ENCODE results near the gene MORN1. TPM values are rescaled to one million over a fixed set of nuclear protein-coding genes. Genes with fewer than 3 reads are reported as not detected.

Gene MORN1
- polyA plus RNA-seq, 1 of the 3 experiments (the other 2 are of a cell fraction) = 16.3 TPM

GRCh38 chr1:2314803-2315673 is 76.3 kb downstream of the MORN1 start:
- Histone ChIP-seq H2AFZ (ENCODE audit: low read depth) (no peak overlapping the region; the same call in 1 of the 2 replicates), H3K9ac (peak overlapping the region; percentile 58; the same call in 1 of the 2 replicates), H3K27ac (ENCODE audit: low read depth in 2 of 2, low read length in 1 of 2) (peak overlapping the region in 1 of 2 experiments; percentile 83; a peak in 2 of 4 replicates), H3K79me2 (ENCODE audit: insufficient read depth) (no peaks in the 10 kb centered on the region), H4K20me1 (ENCODE audit: insufficient read depth) (no peaks in the 10 kb centered on the region), H3K9me3 (no peaks in the 10 kb centered on the region), H3K4me2 (peak overlapping the region; percentile 76; the same call in 1 of the 2 replicates), H3K36me3 (replicated peaks in 1 of 2; ENCODE audit: control insufficient read depth in 1 of 2, insufficient read depth in 2 of 2, low read length in 1 of 2) (no peaks in the 10 kb centered on the region), H3K9me2 (no peaks in the 10 kb centered on the region), H3K27me3 (ENCODE audit: insufficient read depth) (no peaks in the 10 kb centered on the region), H3K4me1 (ENCODE audit: control insufficient read depth in 1 of 2, insufficient read depth in 2 of 2, low read depth in 1 of 2, low read length in 1 of 2) (peaks cover 0 to 49% of the 10 kb centered on the region in 2 experiments; a peak in 1 of 4 replicates), H3F3A (replicated peaks; ENCODE audit: insufficient read depth) (no peaks in the 10 kb centered on the region), H3K4me3 (ENCODE audit: low read depth in 2 of 2, low read length in 1 of 2) (peak overlapping the region; percentile 50 to 51; a peak in 3 of 4 replicates)
- POLR2A ChIA-PET = interaction anchor here (1.0 to 2.8 kb wide), 5 partner anchors 15 to 119 kb away, joined by 3 to 8 read pairs (median 3); no protein-coding TSS in a partner anchor
- DNase-seq = peak; percentile 97
- TF ChIP-seq TAF1 (IDR thresholded peaks at IDR 0.05; ENCODE audit: borderline replicate concordance, low read depth, low read length) (no peak), GABPA (IDR thresholded peaks at IDR 0.05; ENCODE audit: low read depth) (peak; percentile 43; the same call in 1 of the 2 replicates)
- TF ChIP-seq, protein P1, sequence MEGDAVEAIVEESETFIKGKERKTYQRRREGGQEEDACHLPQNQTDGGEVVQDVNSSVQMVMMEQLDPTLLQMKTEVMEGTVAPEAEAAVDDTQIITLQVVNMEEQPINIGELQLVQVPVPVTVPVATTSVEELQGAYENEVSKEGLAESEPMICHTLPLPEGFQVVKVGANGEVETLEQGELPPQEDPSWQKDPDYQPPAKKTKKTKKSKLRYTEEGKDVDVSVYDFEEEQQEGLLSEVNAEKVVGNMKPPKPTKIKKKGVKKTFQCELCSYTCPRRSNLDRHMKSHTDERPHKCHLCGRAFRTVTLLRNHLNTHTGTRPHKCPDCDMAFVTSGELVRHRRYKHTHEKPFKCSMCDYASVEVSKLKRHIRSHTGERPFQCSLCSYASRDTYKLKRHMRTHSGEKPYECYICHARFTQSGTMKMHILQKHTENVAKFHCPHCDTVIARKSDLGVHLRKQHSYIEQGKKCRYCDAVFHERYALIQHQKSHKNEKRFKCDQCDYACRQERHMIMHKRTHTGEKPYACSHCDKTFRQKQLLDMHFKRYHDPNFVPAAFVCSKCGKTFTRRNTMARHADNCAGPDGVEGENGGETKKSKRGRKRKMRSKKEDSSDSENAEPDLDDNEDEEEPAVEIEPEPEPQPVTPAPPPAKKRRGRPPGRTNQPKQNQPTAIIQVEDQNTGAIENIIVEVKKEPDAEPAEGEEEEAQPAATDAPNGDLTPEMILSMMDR (IDR thresholded peaks at IDR 0.05) = peak; percentile 56
- WGBS (ENCODE audit: low lambda C conversion rate) = no CpG with 5 or more reads among the region's 91 CpGs
- CTCF ChIA-PET = interaction anchor here (0.6 to 5.4 kb wide), 35 partner anchors 8 to 1480 kb away, joined by 3 to 34 read pairs (median 4); partner anchors contain the start of genes FAAP20 and SKI

- H4K20me1 ChIP-seq (ENCODE audit: insufficient read depth) = no peaks in the 10 kb centered on the region
- POLR2A ChIA-PET = interaction anchor here (1.0 to 2.8 kb wide), 2 partner anchors 14 to 87 kb away, joined by 4 to 8 read pairs; no protein-coding TSS in a partner anchor
- CTCF ChIA-PET = interaction anchor here (0.6 to 5.4 kb wide), 18 partner anchors 8 to 119 kb away, joined by 3 to 34 read pairs (median 4); partner anchors contain the start of gene FAAP20
- peaks cover 0 to 49% of the 10 kb centered on the region in 2 experiments; a peak in 1 of 4 replicates for H3K4me1 ChIP-seq (ENCODE audit: control insufficient read depth in 1 of 2, insufficient read depth in 2 of 2, low read depth in 1 of 2, low read length in 1 of 2)
- H3K27ac ChIP-seq (ENCODE audit: low read depth in 2 of 2, low read length in 1 of 2) = peak overlapping the region; percentile 32 to 83; a peak in 3 of 4 replicates
- peak overlapping the region; percentile 76 for H3K4me2 ChIP-seq
- H3K9me3 ChIP-seq = no peaks in the 10 kb centered on the region
- no peaks in the 10 kb centered on the region for H3F3A ChIP-seq (replicated peaks; ENCODE audit: insufficient read depth)
- no peaks in the 10 kb centered on the region for H3K36me3 ChIP-seq (replicated peaks in 1 of 2; ENCODE audit: control insufficient read depth in 1 of 2, insufficient read depth in 2 of 2, low read length in 1 of 2)
- H3K9me2 ChIP-seq = no peaks in the 10 kb centered on the region
- H3K79me2 ChIP-seq (ENCODE audit: insufficient read depth) = no peaks in the 10 kb centered on the region
- 0% methylated on average over 1 of the region's 54 CpGs for WGBS (ENCODE audit: low lambda C conversion rate)
- no peak overlapping the region for H2AFZ ChIP-seq (ENCODE audit: low read depth)
- H3K4me3 ChIP-seq (ENCODE audit: low read depth in 2 of 2, low read length in 1 of 2) = peak overlapping the region; percentile 50 to 51; a peak in 3 of 4 replicates
- DNase-seq = peak; percentile 93
- H3K9ac ChIP-seq = peak overlapping the region; percentile 58; the same call in 1 of the 2 replicates
- no peaks in the 10 kb centered on the region for H3K27me3 ChIP-seq (ENCODE audit: insufficient read depth)
- peak; percentile 23; the same call in 1 of the 2 replicates for TF ChIP-seq TAF1 (IDR thresholded peaks at IDR 0.05; ENCODE audit: borderline replicate concordance, low read depth, low read length)
- TF ChIP-seq PBX3 (IDR thresholded peaks at IDR 0.05) = 0 out of 2 replicates have a peak, but pooled peaks have one; percentile 6
- TF ChIP-seq FOXJ3 (CRISPR knock-in tag; IDR thresholded peaks at IDR 0.05) = no peak
- TF ChIP-seq, protein P2, sequence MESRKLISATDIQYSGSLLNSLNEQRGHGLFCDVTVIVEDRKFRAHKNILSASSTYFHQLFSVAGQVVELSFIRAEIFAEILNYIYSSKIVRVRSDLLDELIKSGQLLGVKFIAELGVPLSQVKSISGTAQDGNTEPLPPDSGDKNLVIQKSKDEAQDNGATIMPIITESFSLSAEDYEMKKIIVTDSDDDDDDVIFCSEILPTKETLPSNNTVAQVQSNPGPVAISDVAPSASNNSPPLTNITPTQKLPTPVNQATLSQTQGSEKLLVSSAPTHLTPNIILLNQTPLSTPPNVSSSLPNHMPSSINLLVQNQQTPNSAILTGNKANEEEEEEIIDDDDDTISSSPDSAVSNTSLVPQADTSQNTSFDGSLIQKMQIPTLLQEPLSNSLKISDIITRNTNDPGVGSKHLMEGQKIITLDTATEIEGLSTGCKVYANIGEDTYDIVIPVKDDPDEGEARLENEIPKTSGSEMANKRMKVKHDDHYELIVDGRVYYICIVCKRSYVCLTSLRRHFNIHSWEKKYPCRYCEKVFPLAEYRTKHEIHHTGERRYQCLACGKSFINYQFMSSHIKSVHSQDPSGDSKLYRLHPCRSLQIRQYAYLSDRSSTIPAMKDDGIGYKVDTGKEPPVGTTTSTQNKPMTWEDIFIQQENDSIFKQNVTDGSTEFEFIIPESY (IDR thresholded peaks at IDR 0.05; ENCODE audit: borderline replicate concordance, low read depth) = no peak
- no peak for TF ChIP-seq EP300 (IDR thresholded peaks at IDR 0.05; ENCODE audit: borderline replicate concordance in 1 of 2, low read depth in 1 of 2, low read length in 1 of 2)
- TF ChIP-seq NRF1 (IDR thresholded peaks at IDR 0.05; ENCODE audit: low read depth, low read length) = no peak
- no peak for TF ChIP-seq GABPA (IDR thresholded peaks at IDR 0.05; ENCODE audit: low read depth)
- TF ChIP-seq MXI1 (IDR thresholded peaks at IDR 0.05; ENCODE audit: low read depth, low read length) = no peak
- TF ChIP-seq TEAD4 (IDR thresholded peaks at IDR 0.05; ENCODE audit: borderline replicate concordance, insufficient read depth) = no peak
- TF ChIP-seq GATA2 (CRISPR knock-in tag; IDR thresholded peaks at IDR 0.05) = no peak
- TF ChIP-seq FOSL2 (IDR thresholded peaks at IDR 0.05; ENCODE audit: borderline replicate concordance, low read depth) = no peak
- no peak for TF ChIP-seq POLR2AphosphoS5 (IDR thresholded peaks at IDR 0.05; ENCODE audit: low read depth, low read length)
- no peak for TF ChIP-seq TCF12 (IDR thresholded peaks at IDR 0.05)
- TF ChIP-seq, protein P3, sequence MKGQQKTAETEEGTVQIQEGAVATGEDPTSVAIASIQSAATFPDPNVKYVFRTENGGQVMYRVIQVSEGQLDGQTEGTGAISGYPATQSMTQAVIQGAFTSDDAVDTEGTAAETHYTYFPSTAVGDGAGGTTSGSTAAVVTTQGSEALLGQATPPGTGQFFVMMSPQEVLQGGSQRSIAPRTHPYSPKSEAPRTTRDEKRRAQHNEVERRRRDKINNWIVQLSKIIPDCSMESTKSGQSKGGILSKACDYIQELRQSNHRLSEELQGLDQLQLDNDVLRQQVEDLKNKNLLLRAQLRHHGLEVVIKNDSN (IDR thresholded peaks at IDR 0.05; ENCODE audit: borderline replicate concordance, low read depth) = no peak
- TF ChIP-seq ELF1 (IDR thresholded peaks at IDR 0.05) = no peak
- TF ChIP-seq YY1 (IDR thresholded peaks at IDR 0.05; ENCODE audit: low read depth) = no peak
Measured at GRCh38 chr1:2314273-2314802, 77.0 kb downstream of the MORN1 start.

Data from SK-N-SH (cell line).